HUES6 (cell line): Measurements from ENCODE around the gene PPP1R27.

Experiments
- H3K27ac ChIP-seq: 2 replicates; pipeline ENCODE4 v1.7.0; 2013; ENCODE audit warnings: low read depth, mild to moderate bottlenecking, low read length, inconsistent platforms
- H3K27me3 ChIP-seq: 2 replicates; pipeline ENCODE4 v1.6.1; 2013; ENCODE audit warnings: low read length; ENCODE audit not compliant: control insufficient read depth, insufficient read depth
- H3K36me3 ChIP-seq: 2 replicates; pipeline ENCODE4 v1.6.1; 2013; ENCODE audit warnings: low read length; ENCODE audit not compliant: control insufficient read depth, insufficient read depth
- H3K4me1 ChIP-seq: 2 replicates; pipeline ENCODE4 v1.6.1; 2013; ENCODE audit warnings: low read length; ENCODE audit not compliant: control insufficient read depth, insufficient read depth
- H3K4me3 ChIP-seq: 2 replicates; pipeline ENCODE4 v1.5.1; 2013; ENCODE audit warnings: low read depth, low read length
- H3K9ac ChIP-seq: one replicate; pipeline ENCODE4 v1.6.1; 2013; ENCODE audit warnings: mild to moderate bottlenecking, low read length
- H3K9me3 ChIP-seq: 2 replicates; pipeline ENCODE4 v1.6.1; 2013; ENCODE audit warnings: low read depth, low read length; ENCODE audit not compliant: control insufficient read depth, insufficient read depth

PPP1R27 gene

GRCh38 chr17:81837641-81838040 lies 2.8 kb upstream of the PPP1R27 start:
- no peak overlapping the region for H3K4me3 ChIP-seq
- H3K9me3 ChIP-seq: no peaks in the 10 kb centered on the region
- no peak overlapping the region for H3K9ac ChIP-seq
- H3K27ac ChIP-seq: no peak overlapping the region
- H3K27me3 ChIP-seq: no peaks in the 10 kb centered on the region
- H3K4me1 ChIP-seq: peaks cover 18% of the 10 kb centered on the region; the same call in 1 of the 2 replicates
- peaks cover 4% of the 10 kb centered on the region for H3K36me3 ChIP-seq

DNA sequence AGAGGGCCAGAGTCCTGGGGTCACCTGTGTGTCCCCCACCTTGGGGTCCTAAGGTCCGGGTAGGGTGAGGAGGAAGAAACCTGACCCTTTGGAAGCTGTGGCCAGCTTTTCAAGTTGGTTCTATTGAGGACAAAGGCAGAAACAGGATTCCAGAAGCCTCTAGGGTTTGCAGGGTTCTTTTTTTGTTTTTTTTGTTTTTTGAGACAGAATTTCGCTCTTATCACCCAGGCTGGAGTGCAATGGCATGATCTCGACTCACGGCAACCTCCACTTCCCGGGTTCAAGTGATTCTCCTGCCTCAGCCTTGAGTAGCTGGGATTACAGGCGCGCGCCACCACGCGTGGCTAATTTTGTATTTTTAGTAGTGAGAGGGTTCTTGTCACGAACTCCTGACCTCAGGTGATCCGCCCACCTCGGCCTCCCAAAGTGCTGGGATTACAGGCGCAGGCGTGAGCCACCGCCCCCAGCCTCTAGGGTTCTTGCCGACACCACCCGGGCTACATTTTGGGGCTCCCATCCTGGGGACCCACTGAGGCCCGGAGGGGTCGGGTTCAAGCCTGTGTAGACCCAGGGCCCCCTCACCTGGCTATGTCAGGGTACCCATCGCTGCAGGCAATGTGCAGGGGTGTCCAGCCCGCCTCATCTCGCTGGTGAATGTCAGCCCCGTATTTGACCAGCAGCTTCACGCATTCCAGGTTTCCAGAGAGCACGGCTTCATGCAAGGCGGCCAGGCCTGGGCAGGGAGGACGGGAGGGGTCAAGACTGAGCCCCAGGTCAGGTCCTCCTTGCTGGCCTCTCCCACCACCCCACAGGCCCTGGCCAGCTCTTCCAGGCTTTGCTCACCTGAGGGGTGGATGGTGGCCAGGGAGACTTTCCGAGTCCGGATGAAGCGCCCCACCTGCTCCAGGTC lies 674 bp downstream of the PPP1R27 start:
- Histone ChIP-seq H3K4me3 (peak overlapping the region; percentile 97), H3K9ac (peak overlapping the region; percentile 97)

GRCh38 chr17:81833160-81833920 lies 1.5 kb downstream of the PPP1R27 start, which contains the start of gene MCRIP1:
Gene MCRIP1, minus strand, starts transcription at chr17:81833291. Its CDS starts 8,785 bp downstream, at chr17:81824506.
- H3K36me3 ChIP-seq: no peaks in the 10 kb centered on the region
- peak within 1 kb of the TSS; percentile 97 for H3K4me3 ChIP-seq
- peak within 1 kb of the TSS; percentile 97 for H3K9ac ChIP-seq
- H3K9me3 ChIP-seq: no peaks in the 10 kb centered on the region
- peak within 1 kb of the TSS; percentile 99 for H3K27ac ChIP-seq
- no peaks in the 10 kb centered on the region for H3K27me3 ChIP-seq
- peaks cover 17% of the 10 kb centered on the region for H3K4me1 ChIP-seq

More for the DNA sequence above, 674 bp downstream of the PPP1R27 start:
- Histone ChIP-seq H3K4me1 (peaks cover 16% of the 10 kb centered on the region), H3K27ac (peak overlapping the region; percentile 99), H3K9me3 (no peaks in the 10 kb centered on the region), H3K27me3 (no peaks in the 10 kb centered on the region), H3K36me3 (no peaks in the 10 kb centered on the region)

DNA sequence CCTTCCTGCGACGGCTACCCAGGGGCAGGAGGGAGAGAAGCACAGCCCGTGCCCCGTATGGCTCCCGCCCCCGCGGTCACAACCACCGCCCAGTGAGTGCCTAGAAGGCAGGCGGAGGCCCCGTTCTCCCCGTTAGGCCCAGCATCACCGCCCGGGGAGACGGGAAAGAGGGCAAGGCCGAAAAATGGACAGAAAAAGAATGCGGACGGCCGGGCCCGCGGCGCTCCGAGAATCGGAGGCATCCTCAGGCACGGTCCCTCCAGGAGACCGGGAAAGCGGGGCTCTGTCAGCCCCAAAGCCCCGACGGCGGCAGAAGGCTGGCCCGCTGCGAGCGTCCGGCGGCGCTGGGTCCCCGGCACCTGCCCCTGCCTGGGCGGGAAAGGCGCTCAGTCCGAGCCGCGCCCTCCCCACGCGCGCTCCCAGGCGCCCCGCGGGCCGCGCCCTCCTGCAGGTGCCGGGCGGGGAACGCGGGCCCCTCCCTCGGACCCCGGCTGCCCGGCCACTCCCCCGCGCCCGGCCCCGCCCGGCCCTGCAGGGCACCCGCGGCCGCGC lies 2.2 kb downstream of the PPP1R27 start:
- no peaks in the 10 kb centered on the region for H3K27me3 ChIP-seq
- no peaks in the 10 kb centered on the region for H3K9me3 ChIP-seq
- H3K4me1 ChIP-seq: peaks cover 18% of the 10 kb centered on the region
- H3K27ac ChIP-seq: no peak overlapping the region; the same call in 1 of the 2 replicates
- H3K36me3 ChIP-seq: no peaks in the 10 kb centered on the region
- peak overlapping the region; percentile 58 for H3K9ac ChIP-seq
- peak overlapping the region; percentile 74 for H3K4me3 ChIP-seq

DNA sequence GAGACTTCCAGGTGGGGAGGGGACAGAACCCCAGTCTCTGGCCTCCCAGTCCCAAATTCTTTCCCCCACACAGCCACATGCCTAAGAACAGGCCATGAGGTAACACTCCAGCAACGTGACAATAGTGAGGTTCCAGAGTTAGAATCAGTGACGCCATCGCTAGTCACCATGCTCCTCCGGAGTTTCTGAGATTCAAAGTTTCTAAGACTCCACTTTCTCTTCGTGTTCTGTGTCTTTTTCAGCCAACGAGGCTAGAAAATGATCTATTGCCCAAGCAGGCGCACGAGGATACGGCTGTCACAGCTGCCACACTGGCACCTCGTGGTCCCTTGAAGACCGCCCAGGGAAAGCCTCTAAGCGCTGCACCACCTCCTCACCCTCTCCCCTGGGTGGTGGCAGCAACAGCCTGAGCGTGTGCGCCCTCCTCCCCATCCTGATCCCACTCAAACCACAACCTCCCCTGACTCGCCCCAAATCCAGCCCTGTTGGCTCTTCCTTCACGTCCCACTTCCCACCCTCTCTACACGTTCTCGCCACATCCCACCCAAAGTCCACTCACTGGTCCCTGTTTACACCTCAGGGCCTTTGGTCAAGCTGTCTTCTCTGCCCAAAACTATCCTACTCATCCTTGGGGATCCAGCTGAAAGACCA lies 2.8 kb downstream of the PPP1R27 start:
- H3K4me1 ChIP-seq: peaks cover 18% of the 10 kb centered on the region
- H3K9ac ChIP-seq: peak overlapping the region; percentile 58
- H3K4me3 ChIP-seq: peak overlapping the region; percentile 74
- no peak overlapping the region; the same call in 1 of the 2 replicates for H3K27ac ChIP-seq
- no peaks in the 10 kb centered on the region for H3K9me3 ChIP-seq
- no peaks in the 10 kb centered on the region for H3K36me3 ChIP-seq
- H3K27me3 ChIP-seq: no peaks in the 10 kb centered on the region

GRCh38 chr17:81831563-81831956 lies 3.3 kb downstream of the PPP1R27 start:
- peak overlapping the region; percentile 74 for H3K4me3 ChIP-seq
- H3K4me1 ChIP-seq: peaks cover 18% of the 10 kb centered on the region
- no peaks in the 10 kb centered on the region for H3K36me3 ChIP-seq
- H3K27me3 ChIP-seq: no peaks in the 10 kb centered on the region
- H3K27ac ChIP-seq: no peak overlapping the region
- no peaks in the 10 kb centered on the region for H3K9me3 ChIP-seq
- H3K9ac ChIP-seq: no peak overlapping the region

DNA sequence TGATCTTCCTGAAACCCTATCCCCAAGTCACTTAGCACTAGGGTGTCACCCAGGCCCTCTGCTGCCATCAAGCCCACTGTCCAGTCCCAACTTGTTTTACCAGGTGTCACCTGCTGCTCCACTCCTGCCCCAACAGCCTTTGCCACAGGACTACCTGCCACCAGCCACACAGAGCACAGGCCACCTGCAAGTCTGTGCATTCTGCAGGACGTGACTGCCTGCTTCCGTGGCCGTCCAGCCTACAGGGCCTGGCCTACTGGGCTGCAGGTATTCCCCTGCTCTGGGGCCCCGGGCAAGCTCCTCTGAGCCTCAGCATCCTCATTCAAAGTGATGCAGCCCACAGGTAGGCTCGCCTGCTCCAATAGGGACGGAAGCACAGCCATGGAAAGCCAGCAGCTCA lies 5.0 kb downstream of the PPP1R27 start:
- Histone ChIP-seq H3K9me3 (no peaks in the 10 kb centered on the region), H3K9ac (no peak overlapping the region), H3K36me3 (no peaks in the 10 kb centered on the region), H3K27me3 (no peaks in the 10 kb centered on the region), H3K4me1 (peaks cover 31% of the 10 kb centered on the region), H3K4me3 (no peak overlapping the region), H3K27ac (no peak overlapping the region)

DNA sequence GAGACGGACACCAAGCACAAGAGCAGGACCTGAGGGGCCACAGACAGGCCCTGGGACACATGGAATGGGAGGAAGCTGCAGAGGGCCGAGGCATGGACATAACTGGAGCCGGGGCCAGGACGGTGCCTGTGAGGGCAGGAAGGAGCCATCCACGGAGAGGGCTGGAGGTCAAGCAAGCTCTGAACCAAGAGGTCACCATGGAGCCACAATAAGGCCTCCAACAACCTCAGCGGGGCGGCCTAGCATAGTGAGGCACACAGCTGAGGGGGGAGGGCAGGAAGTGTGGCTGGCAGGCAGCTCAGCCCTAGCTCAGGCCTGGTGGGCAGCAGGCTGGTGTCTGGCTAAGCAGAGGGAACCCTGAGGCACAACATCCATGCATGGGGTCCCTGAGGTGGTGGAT lies 6.2 kb downstream of the PPP1R27 start:
- Histone ChIP-seq H3K27me3 (no peaks in the 10 kb centered on the region), H3K9ac (peak overlapping the region; percentile 39), H3K27ac (no peak overlapping the region), H3K9me3 (no peaks in the 10 kb centered on the region), H3K36me3 (peaks cover 4% of the 10 kb centered on the region; the same call in 1 of the 2 replicates), H3K4me1 (peaks cover 27% of the 10 kb centered on the region), H3K4me3 (no peak overlapping the region)

DNA sequence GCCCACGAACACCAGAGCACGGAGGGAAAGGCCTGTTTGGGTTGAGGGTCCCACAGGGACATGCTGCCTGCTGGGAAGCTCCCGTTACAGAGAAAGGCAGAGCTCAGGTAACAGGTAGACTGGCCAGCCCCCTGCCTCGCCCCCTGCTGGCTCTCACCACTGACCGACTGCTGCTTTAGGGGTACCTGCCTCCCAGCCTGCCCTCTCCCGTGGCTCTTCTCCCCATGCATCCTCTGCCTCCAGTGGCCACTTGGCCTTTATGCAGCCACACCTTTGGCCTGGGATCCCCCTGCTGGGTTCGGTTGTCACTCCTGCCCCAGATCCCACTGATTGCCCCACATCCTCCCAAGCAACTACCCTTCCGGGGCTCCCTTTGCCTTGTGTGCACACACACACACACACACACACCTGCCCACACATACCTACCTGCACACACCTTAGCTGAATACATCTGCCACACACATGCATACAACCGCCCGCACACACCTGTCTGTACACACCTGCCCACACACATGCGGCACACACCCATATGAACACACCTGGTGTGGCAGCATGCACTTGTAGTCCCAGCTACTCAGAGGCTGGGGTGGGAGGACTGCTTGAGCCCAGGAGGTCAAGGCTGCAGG lies 8.9 kb downstream of the PPP1R27 start:
- Histone ChIP-seq H3K36me3 (peaks cover 16% of the 10 kb centered on the region), H3K27ac (no peak overlapping the region), H3K4me3 (no peak overlapping the region), H3K27me3 (no peaks in the 10 kb centered on the region), H3K9me3 (no peaks in the 10 kb centered on the region), H3K9ac (no peak overlapping the region), H3K4me1 (peaks cover 24% of the 10 kb centered on the region)

DNA sequence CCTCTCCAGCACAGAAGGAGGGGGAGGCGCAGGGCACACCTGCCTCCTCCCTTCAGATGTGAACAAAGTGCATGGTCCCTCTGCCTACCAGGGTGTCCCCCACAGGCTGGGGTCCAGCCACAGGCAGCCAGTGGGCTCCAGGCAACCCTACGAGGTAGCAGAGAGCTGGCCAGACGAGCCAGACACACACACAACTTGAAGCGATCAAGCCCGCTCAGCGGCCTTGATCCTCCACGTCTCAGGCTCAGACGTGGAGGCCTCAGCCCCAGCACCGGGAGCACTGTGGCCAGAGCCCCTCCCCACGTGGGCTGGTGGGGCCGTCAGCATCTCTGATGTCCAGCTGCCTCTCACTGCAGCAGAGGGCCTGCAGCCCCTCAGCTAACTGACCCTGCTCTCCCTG lies 10.3 kb downstream of the PPP1R27 start:
- Histone ChIP-seq H3K4me3 (no peak overlapping the region), H3K36me3 (peaks cover 16% of the 10 kb centered on the region), H3K27me3 (no peaks in the 10 kb centered on the region), H3K9me3 (no peaks in the 10 kb centered on the region), H3K9ac (no peak overlapping the region), H3K4me1 (peaks cover 28% of the 10 kb centered on the region), H3K27ac (no peak overlapping the region)
